HCT116 (cell line): Measurements from ENCODE around the gene PAH. TPM values are rescaled to one million over a fixed set of nuclear protein-coding genes. Genes with fewer than 3 reads are reported as not detected.

Source experiments
- ATAC-seq: fragments of 200-7000 bp; cut with Tn5 transposase; 2 replicates; pipeline ENCODE4 v1.9.1; 2020; ENCODE audit warnings: mild to moderate bottlenecking, moderate library complexity
- BruUV-seq: library from RNA; stranded (reverse); fragments of 400-500 nt; replicated peaks from 2 replicates; lab custom pipeline; 2021; lab: Mats Ljungman, UMichigan
- CTCF ChIA-PET: fragments of 300-600 bp; sonication (Branson Sonifier 250); formaldehyde crosslinking; loops from one replicate; lab custom pipeline; 2021; ENCODE audit warnings: antibody characterized with exemption; lab: Charles Lee
- POLR2A ChIA-PET: fragments of 300-600, 350-600 bp; sonication (Branson Sonifier 250); formaldehyde crosslinking; loops from one replicate; lab custom pipeline; 2021; ENCODE audit warnings: antibody characterized with exemption; lab: Charles Lee
- RAD21 ChIA-PET, 2 experiments: fragments of 300-600 bp; sonication (Branson Sonifier 250); formaldehyde crosslinking; loops; one replicate each; lab custom pipeline; 2023; ENCODE audit warnings: low total read pairs in 2 of 2; ENCODE audit not compliant: uncharacterized antibody in 2 of 2, unreplicated experiment in 2 of 2, low non-redundant PET in 1 of 2; lab: Charles Lee
- DNase-seq: peaks from one replicate; pipeline ENCODE4 v3.0.0-alpha.2; 2010; ENCODE audit warnings: low read depth, low spot score
- H2AFZ ChIP-seq: fragments of 200-600 bp; shearing (Covaris generic), sonication (generic); 2 replicates; pipeline ENCODE4 v1.6.1; 2017; ENCODE audit warnings: low read depth, mixed run types, mixed read lengths, antibody characterized with exemption, low read length; ENCODE audit not compliant: poor library complexity, severe bottlenecking
- H3K27ac ChIP-seq: 2 replicates; pipeline ENCODE4 v1.5.1; 2012; ENCODE audit warnings: low read depth, low read length
- H3K27me3 ChIP-seq: fragments of 200-600 bp; sonication (generic); 2 replicates; pipeline ENCODE4 v1.6.1; 2016; ENCODE audit warnings: mixed run types, low read length, mixed read lengths; ENCODE audit not compliant: insufficient read depth
- H3K36me3 ChIP-seq, 2 experiments: fragments of 200-500 bp in 1 of 2; fragments of 200-600 bp in 1 of 2; sonication (Bioruptor generic) in 1 of 2; sonication (generic) in 1 of 2; 2 replicates each; pipeline versions ENCODE4 v1.5.1 to v1.6.1; 2014 to 2016; ENCODE audit warnings: low read length in 2 of 2, inconsistent platforms in 1 of 2, mixed read lengths in 1 of 2, mixed run types in 1 of 2; ENCODE audit not compliant: insufficient read depth in 2 of 2, control insufficient read depth in 1 of 2
- H3K4me1 ChIP-seq, 2 experiments: fragments of 200-600 bp in 1 of 2; sonication (generic) in 1 of 2; 2 replicates each; pipeline versions ENCODE4 v1.5.1 to v1.6.1; 2012 to 2017; ENCODE audit warnings: low read length in 2 of 2, inconsistent platforms in 1 of 2, mild to moderate bottlenecking in 1 of 2, mixed read lengths in 1 of 2, mixed run types in 1 of 2, moderate library complexity in 1 of 2; ENCODE audit not compliant: insufficient read depth in 2 of 2, control insufficient read depth in 1 of 2
- H3K4me2 ChIP-seq: fragments of 200-600 bp; sonication (generic); 2 replicates; pipeline ENCODE4 v1.6.1; 2017; ENCODE audit warnings: mixed run types, low read length, mixed read lengths
- H3K4me3 ChIP-seq, 2 experiments: fragments of 200-600 bp in 1 of 2; sonication (generic) in 1 of 2; replicated peaks in 1 of 2; 2 replicates each; pipeline ENCODE4 v1.5.1; 2011 to 2016; ENCODE audit warnings: low read length in 2 of 2, control low read depth in 1 of 2, low read depth in 1 of 2, mild to moderate bottlenecking in 1 of 2, mixed read lengths in 1 of 2, mixed run types in 1 of 2
- H3K79me2 ChIP-seq: fragments of 200-600 bp; sonication (generic); 2 replicates; pipeline ENCODE4 v1.6.1; 2017; ENCODE audit warnings: mild to moderate bottlenecking, mixed run types, low read length, moderate library complexity, mixed read lengths; ENCODE audit not compliant: insufficient read depth
- H3K9ac ChIP-seq: fragments of 200-600 bp; sonication (generic); 2 replicates; pipeline ENCODE4 v1.6.1; 2016; ENCODE audit warnings: low read length, mixed read lengths
- H3K9me2 ChIP-seq: fragments of 200-600 bp; sonication (generic), shearing (Covaris generic); 2 replicates; pipeline ENCODE4 v1.6.1; 2017; ENCODE audit warnings: mixed run types, mild to moderate bottlenecking, moderate library complexity; ENCODE audit not compliant: insufficient read depth
- H3K9me3 ChIP-seq, 2 experiments: fragments of 200-500 bp in 1 of 2; fragments of 200-600 bp in 1 of 2; sonication (Bioruptor generic) in 1 of 2; sonication (generic) in 1 of 2; 2 replicates each; pipeline ENCODE4 v1.6.1; 2014 to 2017; ENCODE audit warnings: low read length in 2 of 2, mixed read lengths in 2 of 2, inconsistent platforms in 1 of 2, low read depth in 1 of 2, mild to moderate bottlenecking in 1 of 2, mixed run types in 1 of 2, moderate library complexity in 1 of 2; ENCODE audit not compliant: control insufficient read depth in 1 of 2, insufficient read depth in 1 of 2
- H4K20me1 ChIP-seq: fragments of 200-600 bp; sonication (generic), shearing (Covaris generic); 2 replicates; pipeline ENCODE4 v1.6.1; 2017; ENCODE audit warnings: mixed run types, mild to moderate bottlenecking, moderate library complexity; ENCODE audit not compliant: insufficient read depth
- CBX3 ChIP-seq: IDR thresholded peaks from 2 replicates; pipeline ENCODE4 v1.6.1; 2012; ENCODE audit warnings: low read depth
- CEBPB ChIP-seq: IDR thresholded peaks from 2 replicates; pipeline ENCODE4 v1.6.1; 2012; ENCODE audit warnings: low read depth
- EGR1 ChIP-seq: IDR thresholded peaks from 2 replicates; pipeline ENCODE4 v1.6.1; 2012; ENCODE audit warnings: low read depth
- ELF1 ChIP-seq: IDR thresholded peaks from 2 replicates; pipeline ENCODE4 v1.6.1; 2012; ENCODE audit warnings: low read depth, borderline replicate concordance
- FOSL1 ChIP-seq: IDR thresholded peaks from 2 replicates; pipeline ENCODE4 v1.6.1; 2012; ENCODE audit warnings: low read depth
- JUND ChIP-seq: IDR thresholded peaks from 2 replicates; pipeline ENCODE4 v1.6.1; 2012
- POLR2A ChIP-seq: IDR thresholded peaks from 2 replicates; pipeline ENCODE4 v1.7.0; 2011; ENCODE audit warnings: borderline replicate concordance; ENCODE audit not compliant: insufficient read depth, insufficient read length; ENCODE audit errors: extremely low read depth
- REST ChIP-seq: IDR thresholded peaks from 2 replicates; pipeline ENCODE4 v1.6.1; 2012; ENCODE audit warnings: low read depth
- SIN3A ChIP-seq: IDR thresholded peaks from 2 replicates; pipeline ENCODE4 v1.6.1; 2012; ENCODE audit warnings: low read depth
- SRF ChIP-seq: IDR thresholded peaks from 2 replicates; pipeline ENCODE4 v1.6.1; 2012; ENCODE audit warnings: low read depth
- TCF7L2 ChIP-seq: IDR thresholded peaks from 2 replicates; pipeline ENCODE4 v1.7.0; 2011; ENCODE audit warnings: borderline replicate concordance, inconsistent platforms; ENCODE audit not compliant: insufficient read depth, insufficient read length; ENCODE audit errors: extremely low read depth
- ZNF274 ChIP-seq: fragments of 200-500 bp; sonication (Bioruptor generic); IDR thresholded peaks from 2 replicates; pipeline ENCODE4 v1.6.1; 2014; ENCODE audit warnings: mild to moderate bottlenecking, low read depth, low read length, inconsistent platforms
- intact Hi-C: fragments of 100-400 bp; cut with micrococcal nuclease; formaldehyde crosslinking; loops from 2 replicates; pipeline ENCODE4 v1.10.0; 2022
- total RNA-seq: library from RNA; stranded (reverse); gene quantifications from one replicate; pipeline ENCODE4 v1.2.1, GENCODE V29; 2021; ENCODE audit not compliant: unreplicated experiment
- TF ChIP-seq, protein P1 (sequence below): IDR thresholded peaks from 2 replicates; pipeline ENCODE4 v1.6.1; 2012

The PAH gene
- total RNA-seq, 1 experiment from 2014 or later = 2.8 TPM

- no peaks in the 10 kb centered on the region for H3K79me2 ChIP-seq
- H3K9me3 ChIP-seq = no peaks in the 10 kb centered on the region
- H4K20me1 ChIP-seq = no peaks in the 10 kb centered on the region
- ChIA-PET CTCF (no interaction called here), POLR2A (no interaction called here), RAD21 (no interaction called here)
- no peaks in the 10 kb centered on the region for H3K9me2 ChIP-seq
- H3K4me2 ChIP-seq = no peak overlapping the region
- ATAC-seq (no peak), DNase-seq (no peak)
- intact Hi-C loops = no loop called here
- TF ChIP-seq CBX3 (no peak), SRF (no peak), JUND (no peak), POLR2A (no peak), REST (no peak), TCF7L2 (no peak), FOSL1 (no peak), SIN3A (no peak), ZNF274 (no peak), EGR1 (no peak), ELF1 (no peak), CEBPB (no peak)
- TF ChIP-seq, protein P1, sequence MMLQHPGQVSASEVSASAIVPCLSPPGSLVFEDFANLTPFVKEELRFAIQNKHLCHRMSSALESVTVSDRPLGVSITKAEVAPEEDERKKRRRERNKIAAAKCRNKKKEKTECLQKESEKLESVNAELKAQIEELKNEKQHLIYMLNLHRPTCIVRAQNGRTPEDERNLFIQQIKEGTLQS = no peak
- H3K4me1 ChIP-seq = no peaks in the 10 kb centered on the region
- H2AFZ ChIP-seq = no peak overlapping the region
- H3K27me3 ChIP-seq = peaks cover 11% of the 10 kb centered on the region
- no TSS peak for BruUV-seq
- H3K27ac ChIP-seq = no peak overlapping the region
- H3K36me3 ChIP-seq = no peaks in the 10 kb centered on the region
- no peak overlapping the region for H3K4me3 ChIP-seq
- no peak overlapping the region for H3K9ac ChIP-seq
These were observed 41.2 kb upstream of the PAH start for GRCh38 chr12:102958073-102958829.
